Measurements from ENCODE around the gene PCDHGB5.

Gene PCDHGB5

DNA sequence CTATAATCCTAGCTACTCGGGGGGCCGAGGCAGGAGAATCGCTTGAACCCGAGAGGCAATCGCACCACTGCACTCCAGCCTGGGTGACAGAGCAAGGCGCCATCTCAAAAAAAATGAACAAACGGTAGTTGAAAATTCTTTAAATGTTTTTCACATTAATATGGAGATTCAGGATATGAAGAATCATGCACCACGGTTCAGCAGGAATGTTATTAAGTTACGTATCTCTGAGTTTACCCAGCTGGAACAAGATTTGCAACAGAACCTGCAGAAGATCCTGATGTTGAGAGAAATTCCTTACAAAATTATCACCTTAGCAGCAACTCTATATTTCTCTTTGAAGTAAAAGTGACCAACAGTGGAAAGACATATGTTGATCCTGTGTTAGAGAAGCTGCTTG lies 42.6 kb downstream of the PCDHGB5 start:
- DNase-seq (ENCODE audit: low read depth in 2 of 2), result no peak

DNA sequence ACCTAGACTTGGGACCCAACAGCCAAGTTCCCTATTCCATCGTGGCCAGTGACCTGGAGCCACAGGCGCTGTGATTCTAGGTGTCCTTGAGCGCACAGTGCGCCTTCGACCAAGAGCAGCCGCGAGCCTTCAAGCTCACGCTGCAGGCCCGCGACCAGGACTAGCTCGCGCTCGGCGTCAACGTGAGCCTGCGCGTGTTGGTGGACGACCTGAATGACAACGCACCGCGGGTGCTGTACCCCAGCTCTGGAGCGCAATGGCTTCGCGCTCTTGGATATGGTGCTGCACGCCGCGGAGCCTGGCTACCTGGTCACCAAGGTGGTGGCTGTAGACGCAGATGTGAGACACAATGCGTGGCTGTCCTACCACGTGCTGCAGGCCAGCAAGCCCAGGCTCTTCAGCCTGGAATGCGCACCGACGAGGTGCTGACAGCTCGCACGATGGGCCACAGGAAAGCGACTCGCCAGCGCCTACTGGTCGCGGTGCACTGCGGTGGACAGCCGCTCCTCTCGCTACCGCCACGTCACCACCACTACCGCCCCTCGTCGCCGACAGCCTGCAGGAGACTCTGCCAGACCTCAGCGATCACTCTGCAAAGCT lies 43.9 kb downstream of the PCDHGB5 start:
- DNase-seq (ENCODE audit: low read depth in 2 of 2), result no peak
